Endometrial microvascular endothelial cells (primary cell): ENCODE measurements around the gene MON1A. TPM values are rescaled to one million over a fixed set of nuclear protein-coding genes. Genes with fewer than 3 reads are reported as not detected.

Experiments
- in situ Hi-C: cut with HindIII; loops from 2 replicates; pipeline ENCODE4 v1.10.0; 2017; ENCODE audit warnings: low sequenced_read_pairs, low pct_unique_long_range_greater_than_20kb; ENCODE audit errors: inconsistent ontology term
- total RNA-seq: library from RNA; depleted of rRNA; stranded (reverse); fragments of >200 nt; gene quantifications from one replicate; pipeline ENCODE4 v1.2.3, GENCODE V29; 2015; ENCODE audit errors: inconsistent ontology term

Gene MON1A
- total RNA-seq, 1 donor from 2014 or later = 28.6 TPM

- in situ Hi-C loops = no loop called here
Observed at GRCh38 chr3:49899815-49900214, 29.8 kb downstream of the MON1A start.

DNA sequence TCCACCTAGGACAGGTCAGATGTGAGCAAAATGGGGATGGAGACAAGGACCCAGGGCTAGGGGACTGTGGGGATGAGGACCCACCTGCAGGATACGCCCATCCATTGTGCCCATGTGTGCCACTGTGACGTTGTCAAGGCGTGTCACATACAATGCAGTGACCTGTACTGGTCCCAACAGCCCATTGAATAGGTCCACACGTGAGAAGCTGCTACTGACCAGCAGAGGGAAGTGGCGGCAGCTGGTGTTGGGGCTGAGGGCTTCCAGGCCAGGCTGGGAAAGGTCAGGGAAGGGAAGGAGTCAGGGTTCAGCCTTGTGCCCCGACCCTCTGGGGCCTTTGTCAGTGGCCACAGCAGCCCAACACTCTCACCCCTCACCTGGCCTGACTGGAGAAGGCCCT, 30.6 kb downstream of the MON1A start:
- in situ Hi-C loops = no loop called here

DNA sequence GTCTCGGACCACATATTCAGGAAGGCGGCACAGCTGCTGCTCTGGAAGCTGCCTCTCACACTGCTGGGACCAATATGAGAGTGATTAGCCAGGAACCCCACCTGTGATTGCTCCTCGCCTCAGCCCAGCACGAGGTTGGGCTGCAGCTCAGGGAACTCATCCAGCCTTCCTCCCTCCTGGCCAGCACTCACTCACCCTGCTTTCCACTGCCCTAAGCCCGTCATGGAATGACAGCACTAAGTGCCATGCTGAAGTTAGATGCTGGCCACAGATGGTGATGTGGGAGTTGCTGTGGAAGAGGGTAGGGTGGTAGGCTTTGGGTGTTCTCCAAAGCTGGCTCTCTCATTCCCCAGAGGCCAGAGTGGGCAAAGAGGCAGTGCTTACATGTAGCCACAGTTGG, 33.3 kb downstream of the MON1A start:
- in situ Hi-C loops = no loop called here

DNA sequence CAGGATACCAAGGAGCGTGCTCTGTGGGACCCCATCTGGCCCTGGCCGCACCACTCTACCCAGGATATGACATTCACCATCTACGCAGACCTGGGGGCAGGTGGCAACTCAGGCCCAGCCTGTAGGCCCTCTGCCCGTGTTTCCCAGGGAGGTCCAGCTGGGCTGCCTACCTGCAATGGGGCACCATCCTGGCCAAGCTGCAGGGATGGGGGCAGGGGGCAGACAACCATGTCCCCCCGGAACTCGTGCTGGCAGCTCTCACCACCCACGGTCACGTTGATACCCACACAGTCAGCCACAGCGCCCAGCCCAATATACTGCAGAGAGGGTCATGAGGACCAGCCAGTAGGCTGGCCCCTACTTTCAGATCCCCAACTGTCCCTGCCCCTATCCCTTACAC, 33.8 kb downstream of the MON1A start:
- in situ Hi-C loops = no loop called here

- in situ Hi-C loops = no loop called here
Observed at GRCh38 chr3:49889296-49889695, 40.3 kb downstream of the MON1A start.

GRCh38 chr3:49886922-49887265, 42.7 kb downstream of the MON1A start:
- in situ Hi-C loops = no loop called here

DNA sequence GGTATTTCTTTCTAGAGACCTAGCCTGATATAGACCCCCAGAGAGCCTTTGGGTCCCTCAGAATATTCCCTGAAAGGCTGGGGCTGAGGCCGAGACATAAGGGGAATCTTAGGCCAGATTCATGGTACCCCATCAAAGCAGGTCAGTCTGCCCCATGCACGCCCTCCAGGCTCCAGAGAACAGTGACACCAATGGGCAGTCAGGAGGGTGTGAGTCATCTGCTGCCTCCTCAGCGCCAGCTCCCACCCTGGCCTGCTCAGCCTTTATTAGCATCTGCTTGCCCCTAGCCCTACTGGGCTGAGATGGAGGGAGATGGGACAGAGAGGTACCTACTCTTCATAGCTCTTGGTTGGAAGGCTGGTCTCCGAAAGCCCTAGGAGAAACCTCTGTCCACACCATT, 45.6 kb downstream of the MON1A start:
- in situ Hi-C loops = no loop called here

GRCh38 chr3:49882166-49882565, 47.4 kb downstream of the MON1A start:
- in situ Hi-C loops = no loop called here

DNA sequence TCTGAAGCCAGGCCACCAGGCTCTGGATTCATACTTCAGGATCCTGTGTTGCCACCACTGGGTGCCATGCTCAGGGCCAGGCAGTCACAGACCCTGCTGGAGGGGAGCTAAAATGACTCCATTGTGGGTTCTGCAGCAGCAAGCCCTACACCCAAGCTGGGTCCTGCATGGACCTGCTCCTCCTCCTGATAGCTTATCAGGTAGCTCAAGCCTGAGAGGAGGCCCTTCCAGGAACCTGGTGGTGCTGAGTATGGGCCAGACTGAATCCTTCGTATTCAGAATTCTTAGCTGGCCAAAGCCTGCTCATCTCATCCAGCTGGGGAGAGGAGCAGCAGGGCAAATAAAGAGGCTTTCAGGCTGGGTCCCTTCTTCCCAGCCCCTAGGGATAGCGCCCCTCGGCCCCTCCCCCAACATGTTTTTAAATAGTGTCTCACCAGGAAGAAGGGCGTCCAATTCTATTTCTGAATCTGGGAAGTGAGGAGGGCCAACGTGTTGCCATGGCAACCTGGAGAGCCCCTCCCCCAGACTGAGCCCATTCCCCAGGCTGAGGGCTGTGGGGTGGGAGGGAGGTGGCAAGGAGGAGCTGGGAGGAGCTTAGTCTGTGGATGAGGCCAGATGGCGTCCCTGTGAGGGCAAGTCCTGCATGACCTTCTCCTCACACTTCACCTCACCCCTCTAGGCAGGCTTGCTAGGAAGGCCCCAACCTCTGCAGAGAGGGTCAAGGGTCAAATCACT, 48.9 kb downstream of the MON1A start:
- in situ Hi-C loops = no loop called here

DNA sequence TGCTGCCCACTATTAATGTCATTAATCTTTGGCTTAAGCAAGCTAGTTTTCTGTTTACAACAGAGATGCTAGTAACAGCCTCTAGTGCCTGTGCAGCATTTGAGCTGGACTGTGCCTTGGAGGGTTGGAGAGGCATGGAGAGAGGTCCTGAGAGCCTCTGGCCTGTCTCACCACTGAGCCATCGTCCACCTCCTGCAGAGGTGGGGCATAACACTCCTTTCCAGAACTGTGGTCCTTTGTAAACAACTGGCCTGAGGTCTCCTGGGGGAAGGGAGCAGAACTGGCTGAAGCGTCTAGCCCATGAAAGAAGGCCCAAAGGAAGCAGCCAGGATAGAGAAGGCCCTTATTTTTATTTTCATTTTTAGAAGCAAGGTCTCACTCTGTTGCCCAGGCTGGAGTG, 49.9 kb downstream of the MON1A start:
- in situ Hi-C loops = no loop called here

- in situ Hi-C loops = no loop called here
Observed at GRCh38 chr3:49878686-49879085, 50.9 kb downstream of the MON1A start.

DNA sequence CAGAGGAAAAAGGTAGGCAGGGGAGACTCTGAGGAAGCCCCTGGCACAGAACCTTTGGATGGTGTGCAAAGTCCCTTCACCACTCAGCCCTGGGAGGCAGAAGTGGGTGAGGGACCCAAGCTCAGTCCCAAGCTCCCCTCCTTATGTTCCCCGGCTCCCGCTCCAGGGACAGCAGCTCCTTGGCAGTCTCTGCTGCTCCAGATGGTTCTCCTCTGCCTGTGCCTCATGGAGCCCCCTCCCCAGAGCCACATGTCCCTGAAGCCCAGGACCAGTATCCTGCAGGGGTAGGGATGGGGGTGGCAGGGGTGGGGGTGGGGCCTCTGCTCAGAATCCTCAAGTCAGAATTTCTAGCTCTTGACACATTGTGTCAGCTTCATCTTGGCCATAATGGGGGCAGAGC, 51.9 kb downstream of the MON1A start:
- in situ Hi-C loops = no loop called here

GRCh38 chr3:49876567-49876966, 53.0 kb downstream of the MON1A start:
- in situ Hi-C loops = no loop called here

GRCh38 chr3:49873623-49874022, 56.0 kb downstream of the MON1A start:
- in situ Hi-C loops = loop anchor here (25.0 kb wide), 2 partner anchors 136 to 311 kb away; partner anchors contain the start of gene BSN

DNA sequence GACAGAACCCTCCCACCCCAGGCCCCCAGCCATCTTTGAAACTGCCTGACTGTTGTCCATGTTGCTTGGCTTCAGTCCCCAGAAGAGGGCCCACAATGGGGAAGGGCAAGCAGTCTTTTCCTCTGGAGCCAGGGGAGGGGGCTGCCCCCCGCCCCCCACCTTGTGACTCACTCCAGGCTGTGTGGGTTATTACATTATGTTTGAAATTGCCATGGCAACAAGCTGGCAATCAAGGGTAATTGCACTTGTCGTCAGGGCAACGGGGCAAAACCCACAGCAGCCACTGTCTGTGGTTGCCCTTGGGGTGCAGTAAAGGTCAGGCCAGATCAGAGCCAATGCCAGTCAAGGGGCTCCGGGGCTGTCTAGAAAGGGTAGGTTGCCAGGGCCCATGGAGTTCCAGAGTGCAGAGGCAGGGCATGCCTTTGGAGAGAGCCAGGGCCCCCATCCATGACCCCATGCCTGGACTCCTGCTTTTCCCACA, 56.8 kb downstream of the MON1A start:
- in situ Hi-C loops = loop anchor here (25.0 kb wide), 2 partner anchors 136 to 311 kb away; partner anchors contain the start of gene BSN

DNA sequence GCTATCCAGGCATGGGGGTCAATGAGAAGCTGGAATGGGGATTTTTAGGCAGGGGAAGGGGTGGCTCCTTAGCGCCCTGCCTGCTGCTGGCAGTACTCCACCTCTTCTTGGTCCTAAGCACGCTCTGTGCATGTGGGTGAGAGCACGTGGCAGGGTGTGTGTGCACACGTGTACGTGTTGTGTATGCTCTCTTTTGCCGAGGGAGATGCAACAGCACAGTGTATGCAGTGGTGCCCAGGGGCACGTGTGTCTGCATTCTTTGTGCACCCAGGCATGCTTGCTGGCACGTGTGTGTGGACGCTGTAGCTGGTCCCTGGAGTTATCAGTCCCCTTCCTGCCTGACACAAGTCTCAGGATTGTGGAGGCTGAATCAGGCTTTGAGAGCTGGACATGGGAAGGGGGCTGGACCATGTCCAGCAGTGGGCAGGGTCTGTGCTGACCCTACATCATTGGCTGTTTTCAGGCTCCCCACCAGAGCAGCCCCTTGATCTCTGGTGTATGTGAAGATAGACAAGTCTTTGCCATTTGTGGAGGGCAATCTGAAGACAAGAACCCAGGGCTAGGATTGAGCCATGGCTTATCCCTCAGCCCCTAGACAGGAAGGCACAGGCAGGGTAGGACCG, 58.0 kb downstream of the MON1A start:
- in situ Hi-C loops = loop anchor here (25.0 kb wide), 2 partner anchors 134 to 309 kb away; partner anchors contain the start of gene BSN

DNA sequence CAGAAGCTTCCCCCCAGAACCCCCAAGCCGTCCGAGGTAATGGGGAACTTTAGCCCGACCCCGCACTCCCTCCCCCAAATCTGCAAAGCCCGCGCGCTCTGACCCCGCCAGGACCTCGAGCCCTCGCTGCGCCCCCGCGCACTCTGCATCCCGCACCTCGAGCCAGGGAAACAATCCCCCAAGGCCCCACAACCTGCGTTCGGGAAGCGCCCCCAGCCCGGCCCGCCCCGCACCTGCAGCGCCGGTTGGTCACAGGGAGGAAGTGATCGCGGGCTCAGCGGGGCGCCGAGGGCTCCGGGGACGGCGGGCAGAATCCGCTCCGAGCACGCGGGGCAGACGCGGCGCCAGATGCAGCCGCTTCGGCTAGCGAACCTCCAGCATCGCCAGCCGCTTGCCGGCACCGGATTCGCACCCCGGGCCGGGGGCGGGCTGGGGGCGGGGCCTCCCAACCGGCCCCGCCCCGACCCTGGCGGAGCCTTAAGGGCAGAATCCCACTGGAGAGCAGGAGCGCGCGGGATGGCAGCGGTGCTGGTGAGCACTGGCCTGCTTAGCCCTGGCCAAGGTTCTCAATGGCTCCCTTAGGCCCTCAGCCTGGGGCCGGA, 60.0 kb downstream of the MON1A start, which contains the start of gene CAMKV:
Gene CAMKV (minus strand): TSS at position 382 of the 602 bp plus-strand sequence. CDS start 7,518 bp downstream, outside the sequence.
- in situ Hi-C loops = loop anchor here (25.0 kb wide), 2 partner anchors 132 to 307 kb away; partner anchors contain the start of gene BSN

DNA sequence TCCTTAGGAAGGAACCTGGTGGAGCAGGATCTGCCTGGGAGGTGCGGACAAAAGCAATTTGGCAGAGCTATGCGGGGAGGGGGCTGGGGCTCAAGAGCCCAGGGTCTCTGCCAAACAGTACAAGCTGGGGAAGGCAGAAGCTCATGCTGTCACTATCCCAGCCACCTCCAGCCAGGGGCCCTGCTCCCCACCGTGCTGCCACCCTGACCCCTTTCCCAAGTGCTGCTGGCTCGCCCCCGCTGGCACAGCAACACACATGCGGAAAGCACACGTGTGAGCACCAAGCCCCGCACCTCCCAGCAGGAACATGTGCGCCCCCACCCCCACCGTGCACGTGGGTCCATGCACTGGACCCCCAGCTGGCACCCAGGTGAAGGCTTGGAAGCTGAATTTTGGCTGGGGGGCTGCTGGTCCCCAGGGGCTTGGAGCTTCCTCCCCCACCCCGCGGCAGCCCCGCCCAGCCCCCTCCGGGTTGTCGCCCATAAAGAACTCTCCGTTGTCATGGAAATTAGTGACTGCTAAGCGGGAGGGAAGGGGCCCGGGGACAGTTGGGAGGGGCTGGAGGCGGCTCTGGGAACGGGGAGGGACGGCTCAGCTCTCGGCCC, 60.6 kb downstream of the MON1A start:
- in situ Hi-C loops = loop anchor here (25.0 kb wide), 2 partner anchors 132 to 307 kb away; partner anchors contain the start of gene BSN

- in situ Hi-C loops = loop anchor here (25.0 kb wide), 2 partner anchors 131 to 306 kb away; partner anchors contain the start of gene BSN
Observed at GRCh38 chr3:49867871-49868321, 61.7 kb downstream of the MON1A start.
